Nephron (organoid): Measurements from ENCODE around the gene MARS2.

Experiments
- H3K27ac Mint-ChIP-seq, 3 experiments: 2 replicates each; pipeline ENCODE4 v1.8.0; 2020; ENCODE audit warnings: mixed read lengths in 3 of 3, mild to moderate bottlenecking in 2 of 3, moderate library complexity in 1 of 3
- H3K27me3 Mint-ChIP-seq: 2 replicates; pipeline ENCODE4 v1.8.0; 2021; ENCODE audit warnings: low read depth, mild to moderate bottlenecking, moderate library complexity, mixed read lengths
- H3K36me3 Mint-ChIP-seq: 2 replicates; pipeline ENCODE4 v1.8.0; 2020; ENCODE audit warnings: low read depth, mixed read lengths
- H3K4me1 Mint-ChIP-seq: 2 replicates; pipeline ENCODE4 v1.8.0; 2020; ENCODE audit warnings: mixed read lengths
- H3K4me3 Mint-ChIP-seq, 3 experiments: 2 replicates each; pipeline ENCODE4 v1.8.0; 2020; ENCODE audit warnings: mild to moderate bottlenecking in 3 of 3, mixed read lengths in 3 of 3, moderate library complexity in 2 of 3
- H3K9me3 Mint-ChIP-seq: 2 replicates; pipeline ENCODE4 v1.8.0; 2020; ENCODE audit warnings: mixed read lengths
- TF ChIP-seq, protein P1 (sequence below), 3 experiments: fragments of 200-600 bp; sonication (generic); IDR thresholded peaks; one replicate each; pipeline ENCODE4 v1.5.0; 2021; ENCODE audit warnings: antibody characterized with exemption in 3 of 3; ENCODE audit not compliant: unreplicated experiment in 3 of 3

Gene MARS2

DNA sequence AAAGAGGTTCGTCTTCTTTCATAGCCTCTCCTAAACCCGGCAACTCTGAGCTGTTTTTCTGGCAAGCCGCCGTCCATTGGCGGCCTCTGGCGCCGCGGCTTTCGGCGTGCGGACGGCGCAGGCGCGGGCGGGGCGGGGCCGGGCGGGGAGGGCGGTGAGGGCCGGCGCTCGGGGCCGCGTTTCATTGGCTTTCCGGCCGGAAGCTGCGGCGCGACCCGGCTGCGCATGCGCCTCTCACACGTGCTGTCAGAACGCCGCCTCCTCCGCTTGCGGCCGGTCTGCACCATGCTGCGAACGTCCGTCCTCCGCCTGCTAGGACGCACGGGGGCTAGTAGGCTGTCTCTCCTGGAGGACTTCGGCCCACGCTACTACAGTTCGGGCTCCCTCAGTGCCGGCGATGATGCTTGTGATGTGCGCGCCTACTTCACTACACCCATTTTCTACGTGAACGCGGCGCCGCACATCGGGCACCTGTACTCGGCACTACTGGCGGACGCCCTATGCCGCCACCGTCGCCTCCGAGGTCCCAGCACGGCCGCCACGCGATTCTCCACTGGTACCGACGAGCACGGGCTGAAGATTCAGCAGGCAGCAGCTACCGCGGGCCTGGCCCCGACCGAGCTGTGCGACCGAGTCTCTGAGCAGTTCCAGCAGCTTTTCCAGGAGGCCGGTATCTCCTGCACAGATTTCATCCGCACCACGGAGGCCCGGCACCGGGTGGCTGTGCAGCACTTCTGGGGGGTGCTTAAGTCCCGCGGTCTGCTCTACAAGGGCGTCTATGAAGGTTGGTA, at the start of gene MARS2:
MARS2 (plus strand) TSS at position 249 of the 791 bp plus-strand sequence; CDS start at position 286, 37 bp downstream.
- peak within 1 kb of the TSS; percentile 86 to 95 (median 91) for H3K27ac Mint-ChIP-seq
- no peaks in the 10 kb centered on the region for H3K9me3 Mint-ChIP-seq
- peaks cover 35% of the 10 kb centered on the region for H3K4me1 Mint-ChIP-seq
- TF ChIP-seq, protein P1, sequence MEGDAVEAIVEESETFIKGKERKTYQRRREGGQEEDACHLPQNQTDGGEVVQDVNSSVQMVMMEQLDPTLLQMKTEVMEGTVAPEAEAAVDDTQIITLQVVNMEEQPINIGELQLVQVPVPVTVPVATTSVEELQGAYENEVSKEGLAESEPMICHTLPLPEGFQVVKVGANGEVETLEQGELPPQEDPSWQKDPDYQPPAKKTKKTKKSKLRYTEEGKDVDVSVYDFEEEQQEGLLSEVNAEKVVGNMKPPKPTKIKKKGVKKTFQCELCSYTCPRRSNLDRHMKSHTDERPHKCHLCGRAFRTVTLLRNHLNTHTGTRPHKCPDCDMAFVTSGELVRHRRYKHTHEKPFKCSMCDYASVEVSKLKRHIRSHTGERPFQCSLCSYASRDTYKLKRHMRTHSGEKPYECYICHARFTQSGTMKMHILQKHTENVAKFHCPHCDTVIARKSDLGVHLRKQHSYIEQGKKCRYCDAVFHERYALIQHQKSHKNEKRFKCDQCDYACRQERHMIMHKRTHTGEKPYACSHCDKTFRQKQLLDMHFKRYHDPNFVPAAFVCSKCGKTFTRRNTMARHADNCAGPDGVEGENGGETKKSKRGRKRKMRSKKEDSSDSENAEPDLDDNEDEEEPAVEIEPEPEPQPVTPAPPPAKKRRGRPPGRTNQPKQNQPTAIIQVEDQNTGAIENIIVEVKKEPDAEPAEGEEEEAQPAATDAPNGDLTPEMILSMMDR (IDR thresholded peaks at IDR 0.05; ENCODE audit: unreplicated experiment in 3 of 3), result no peak
- peaks cover 7% of the 10 kb centered on the region for H3K36me3 Mint-ChIP-seq
- peak within 1 kb of the TSS; percentile 86 to 92 (median 91) for H3K4me3 Mint-ChIP-seq
- no peaks in the 10 kb centered on the region for H3K27me3 Mint-ChIP-seq

DNA sequence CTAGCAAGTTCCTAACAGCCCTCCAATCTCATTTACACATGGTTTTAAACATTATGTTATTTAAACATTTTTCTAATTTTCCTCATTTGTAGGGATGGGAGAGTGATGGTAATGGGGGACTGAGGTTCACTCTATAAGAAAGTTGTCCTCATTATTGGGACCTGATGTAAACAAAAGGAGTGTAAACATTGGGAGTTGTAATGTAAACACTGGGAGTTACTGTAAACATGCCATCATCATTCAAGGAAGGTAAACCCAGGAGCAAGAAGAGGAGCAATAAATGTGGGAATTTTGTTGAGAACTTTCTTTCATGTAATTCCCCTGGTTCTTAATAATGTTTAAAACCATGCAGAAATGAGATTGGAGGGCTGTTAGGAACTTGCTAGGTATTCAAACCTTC, 47.6 kb upstream of the MARS2 start:
- H3K9me3 Mint-ChIP-seq, result peaks cover 12% of the 10 kb centered on the region
- H3K27ac Mint-ChIP-seq, result no peak overlapping the region
- no peak overlapping the region for H3K4me3 Mint-ChIP-seq
- H3K4me1 Mint-ChIP-seq, result no peaks in the 10 kb centered on the region
- no peaks in the 10 kb centered on the region for H3K27me3 Mint-ChIP-seq
- TF ChIP-seq, protein P1 (IDR thresholded peaks at IDR 0.05; ENCODE audit: unreplicated experiment in 3 of 3), result no peak
- H3K36me3 Mint-ChIP-seq, result peaks cover 60% of the 10 kb centered on the region

DNA sequence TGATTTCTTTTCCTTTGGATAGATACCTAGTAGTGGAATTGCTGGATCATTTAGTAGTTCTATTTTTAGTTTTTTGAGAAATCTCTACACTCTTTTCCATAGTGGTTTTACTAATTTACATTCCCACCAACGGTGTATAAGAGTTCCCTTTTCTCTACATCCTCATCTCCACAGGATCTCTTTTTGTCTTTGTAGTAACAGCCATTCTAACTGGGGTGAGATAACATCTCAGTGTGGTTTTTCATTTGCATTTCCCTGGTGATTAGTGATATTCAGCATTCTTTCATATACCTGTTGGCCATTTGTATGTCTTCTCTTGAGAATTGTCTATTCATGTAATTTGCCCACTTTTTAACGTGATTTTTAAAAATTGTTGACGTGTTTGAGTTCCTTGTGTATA, 43.5 kb upstream of the MARS2 start:
- H3K27me3 Mint-ChIP-seq, result no peaks in the 10 kb centered on the region
- H3K4me3 Mint-ChIP-seq, result no peak overlapping the region
- H3K27ac Mint-ChIP-seq, result no peak overlapping the region
- H3K4me1 Mint-ChIP-seq, result no peaks in the 10 kb centered on the region
- peaks cover 69% of the 10 kb centered on the region for H3K36me3 Mint-ChIP-seq
- peaks cover 46% of the 10 kb centered on the region for H3K9me3 Mint-ChIP-seq
- TF ChIP-seq, protein P1 (IDR thresholded peaks at IDR 0.05; ENCODE audit: unreplicated experiment in 3 of 3), result no peak

DNA sequence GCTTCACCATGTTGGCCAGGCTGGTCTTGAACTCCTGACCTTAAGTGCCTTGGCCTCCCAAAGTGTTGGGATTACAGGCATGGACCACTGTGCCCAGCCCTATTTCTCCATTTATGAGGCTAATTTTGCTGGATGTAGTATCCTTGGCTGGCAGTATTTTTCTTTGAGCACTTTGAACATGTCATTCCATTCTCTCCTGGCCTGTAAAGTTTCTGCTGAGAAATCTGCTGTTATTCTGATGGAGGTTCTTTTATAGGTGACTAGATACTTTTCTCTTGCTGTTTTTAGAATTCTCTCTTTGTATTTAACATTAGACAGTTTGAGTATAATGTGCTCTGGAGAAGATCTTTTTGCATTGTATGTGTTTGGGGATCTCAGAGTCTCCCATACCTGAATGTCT, 38.9 kb upstream of the MARS2 start:
- TF ChIP-seq, protein P1 (IDR thresholded peaks at IDR 0.05; ENCODE audit: unreplicated experiment in 3 of 3), result no peak
- Mint-ChIP-seq H3K36me3 (peaks cover 93% of the 10 kb centered on the region), H3K9me3 (peaks cover 76% of the 10 kb centered on the region), H3K27ac (no peak overlapping the region), H3K4me3 (no peak overlapping the region), H3K27me3 (no peaks in the 10 kb centered on the region), H3K4me1 (no peaks in the 10 kb centered on the region)

DNA sequence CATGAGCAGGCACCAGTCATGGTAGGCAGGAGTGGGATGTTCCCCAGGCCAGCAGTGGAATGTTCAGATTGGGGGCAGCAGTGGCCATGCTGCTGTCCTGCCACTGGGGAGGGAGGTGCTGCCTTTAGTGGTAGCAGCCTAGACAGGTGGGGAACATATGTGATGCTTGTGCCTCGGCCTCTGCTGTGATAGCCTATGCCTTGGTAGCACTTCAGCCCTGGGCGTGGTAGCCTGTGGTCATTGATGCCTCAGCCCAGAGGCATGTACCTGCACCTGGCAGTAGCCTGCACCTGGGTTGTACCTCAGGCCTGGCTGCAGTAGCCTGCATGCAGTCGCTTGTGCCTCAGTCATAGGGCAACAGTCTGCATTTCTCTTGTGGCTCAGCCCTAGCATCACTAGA, 36.9 kb upstream of the MARS2 start:
- no peak overlapping the region for H3K4me3 Mint-ChIP-seq
- H3K4me1 Mint-ChIP-seq, result peaks cover 13% of the 10 kb centered on the region
- TF ChIP-seq, protein P1 (IDR thresholded peaks at IDR 0.05; ENCODE audit: unreplicated experiment in 3 of 3), result no peak
- H3K9me3 Mint-ChIP-seq, result peaks cover 61% of the 10 kb centered on the region
- no peak overlapping the region for H3K27ac Mint-ChIP-seq
- H3K36me3 Mint-ChIP-seq, result peaks cover 91% of the 10 kb centered on the region
- no peaks in the 10 kb centered on the region for H3K27me3 Mint-ChIP-seq

DNA sequence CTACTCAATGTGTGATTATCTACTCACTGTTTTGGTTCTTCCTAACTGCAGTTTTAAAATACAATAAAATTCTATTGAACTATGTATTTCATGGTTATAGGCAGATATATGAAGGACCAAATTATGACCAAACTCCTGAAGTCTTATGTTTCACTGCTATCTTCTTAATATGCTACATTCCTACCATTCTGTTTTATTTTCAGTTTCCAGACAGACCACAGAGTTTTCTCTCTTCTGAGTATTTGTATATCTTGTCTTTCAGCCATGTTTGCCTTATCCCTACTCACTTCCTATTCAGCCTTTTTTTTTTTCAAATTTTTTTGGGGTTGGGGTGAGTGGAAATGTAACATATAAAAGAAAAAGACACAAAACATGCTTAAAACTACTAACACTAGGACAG, 36.1 kb upstream of the MARS2 start:
- TF ChIP-seq, protein P1 (IDR thresholded peaks at IDR 0.05; ENCODE audit: unreplicated experiment in 3 of 3), result no peak
- Mint-ChIP-seq H3K36me3 (peaks cover 83% of the 10 kb centered on the region), H3K27me3 (no peaks in the 10 kb centered on the region), H3K4me3 (no peak overlapping the region), H3K27ac (no peak overlapping the region), H3K4me1 (peaks cover 15% of the 10 kb centered on the region), H3K9me3 (peaks cover 53% of the 10 kb centered on the region)
